ENCODE data around the gene APOBEC3A.
"Not testable (repeated sequence)": the region's sequence is repeated elsewhere in the genome, so short reads cannot be mapped to it uniquely, and the experiment has no call there.

Gene APOBEC3A

GRCh38 chr22:38984784-38985757, 27.7 kb downstream of the APOBEC3A start:
- not testable (repeated sequence) for H3K36me3 ChIP-seq (ENCODE audit: insufficient read depth, low read depth, low read length); H3K27ac ChIP-seq (ENCODE audit: low read length); H3K9ac ChIP-seq (ENCODE audit: low read depth, low read length); H3K4me1 ChIP-seq (ENCODE audit: insufficient read depth, low read length); H3K4me3 ChIP-seq (ENCODE audit: low read length); H3K27me3 ChIP-seq (ENCODE audit: insufficient read depth, low read length)
- peaks cover 11% of the 10 kb centered on the region; the same call in 1 of the 2 replicates for H3K9me3 ChIP-seq (ENCODE audit: insufficient read depth, low read depth, low read length)

- no peaks in the 10 kb centered on the region for H3K27me3 ChIP-seq (ENCODE audit: insufficient read depth, low read length)
- H3K4me1 ChIP-seq (ENCODE audit: insufficient read depth, low read length): no peaks in the 10 kb centered on the region; the same call in 1 of the 2 replicates
- no peak overlapping the region for H3K9ac ChIP-seq (ENCODE audit: low read depth, low read length)
- 0 out of 2 replicates have a peak, but pooled peaks cover 3% of the 10 kb centered on the region for H3K36me3 ChIP-seq (ENCODE audit: insufficient read depth, low read depth, low read length)
- H3K27ac ChIP-seq (ENCODE audit: low read length): no peak overlapping the region
- H3K9me3 ChIP-seq (ENCODE audit: insufficient read depth, low read depth, low read length): peaks cover 11% of the 10 kb centered on the region; the same call in 1 of the 2 replicates
- no peak overlapping the region for H3K4me3 ChIP-seq (ENCODE audit: low read length)
These were observed 29.2 kb downstream of the APOBEC3A start for GRCh38 chr22:38986629-38987028.

- Histone ChIP-seq H3K4me1 (ENCODE audit: insufficient read depth, low read length) (peaks cover under 1% of the 10 kb centered on the region; the same call in 1 of the 2 replicates), H3K36me3 (ENCODE audit: insufficient read depth, low read depth, low read length) (0 out of 2 replicates have a peak, but pooled peaks cover 3% of the 10 kb centered on the region), H3K4me3 (ENCODE audit: low read length) (no peak overlapping the region), H3K27ac (ENCODE audit: low read length) (no peak overlapping the region), H3K9ac (ENCODE audit: low read depth, low read length) (no peak overlapping the region), H3K9me3 (ENCODE audit: insufficient read depth, low read depth, low read length) (peaks cover 11% of the 10 kb centered on the region; the same call in 1 of the 2 replicates), H3K27me3 (ENCODE audit: insufficient read depth, low read length) (no peaks in the 10 kb centered on the region)
These were observed 29.9 kb downstream of the APOBEC3A start for GRCh38 chr22:38987171-38987895.

GRCh38 chr22:38989466-38989865, 32.1 kb downstream of the APOBEC3A start:
- no peaks in the 10 kb centered on the region for H3K36me3 ChIP-seq (ENCODE audit: insufficient read depth, low read depth, low read length)
- H3K9ac ChIP-seq (ENCODE audit: low read depth, low read length): no peak overlapping the region
- peaks cover 3% of the 10 kb centered on the region; the same call in 1 of the 2 replicates for H3K9me3 ChIP-seq (ENCODE audit: insufficient read depth, low read depth, low read length)
- no peaks in the 10 kb centered on the region for H3K27me3 ChIP-seq (ENCODE audit: insufficient read depth, low read length)
- H3K27ac ChIP-seq (ENCODE audit: low read length): no peak overlapping the region
- H3K4me3 ChIP-seq (ENCODE audit: low read length): no peak overlapping the region
- H3K4me1 ChIP-seq (ENCODE audit: insufficient read depth, low read length): peaks cover 6% of the 10 kb centered on the region; the same call in 1 of the 2 replicates

DNA sequence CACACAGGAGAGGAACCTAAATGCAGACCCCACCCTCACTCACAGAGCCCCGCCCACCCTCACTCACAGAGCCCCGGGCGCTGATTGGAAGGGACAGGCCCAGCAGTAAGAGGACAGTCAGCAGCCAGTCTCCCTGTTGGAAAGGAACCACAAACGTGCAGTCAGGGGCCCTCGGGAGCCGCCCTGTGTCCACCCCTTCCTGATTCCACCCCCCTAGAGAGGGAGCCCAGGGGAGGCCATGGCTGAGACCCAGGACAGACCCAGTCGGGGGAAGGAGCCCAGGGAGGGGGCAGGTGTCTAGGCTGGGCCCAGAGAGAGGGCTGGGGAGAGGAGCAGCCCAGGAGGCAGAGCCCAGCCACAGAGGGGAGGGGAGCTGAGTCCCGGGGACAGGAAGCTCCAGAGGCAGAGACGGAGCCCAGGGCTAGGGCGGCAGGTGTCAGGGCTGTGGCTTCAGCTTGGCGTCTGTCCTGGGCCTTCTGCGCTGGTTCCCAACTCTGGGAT, 35.5 kb downstream of the APOBEC3A start:
- not testable (repeated sequence) for H3K36me3 ChIP-seq (ENCODE audit: insufficient read depth, low read depth, low read length); H3K9ac ChIP-seq (ENCODE audit: low read depth, low read length); H3K4me3 ChIP-seq (ENCODE audit: low read length); H3K27me3 ChIP-seq (ENCODE audit: insufficient read depth, low read length); H3K4me1 ChIP-seq (ENCODE audit: insufficient read depth, low read length); H3K9me3 ChIP-seq (ENCODE audit: insufficient read depth, low read depth, low read length); H3K27ac ChIP-seq (ENCODE audit: low read length)

GRCh38 chr22:38996105-38996504, 38.7 kb downstream of the APOBEC3A start:
- no peaks in the 10 kb centered on the region for H3K36me3 ChIP-seq (ENCODE audit: insufficient read depth, low read depth, low read length)
- no peak overlapping the region for H3K4me3 ChIP-seq (ENCODE audit: low read length)

GRCh38 chr22:38997518-38997917, 40.1 kb downstream of the APOBEC3A start:
- H3K36me3 ChIP-seq (ENCODE audit: insufficient read depth, low read depth, low read length): no peaks in the 10 kb centered on the region
- H3K27me3 ChIP-seq (ENCODE audit: insufficient read depth, low read length): no peaks in the 10 kb centered on the region
- H3K4me1 ChIP-seq (ENCODE audit: insufficient read depth, low read length): peaks cover 11% of the 10 kb centered on the region; the same call in 1 of the 2 replicates
- peak overlapping the region; percentile 39; the same call in 1 of the 2 replicates for H3K9ac ChIP-seq (ENCODE audit: low read depth, low read length)
- H3K27ac ChIP-seq (ENCODE audit: low read length): peak overlapping the region; percentile 42
- H3K9me3 ChIP-seq (ENCODE audit: insufficient read depth, low read depth, low read length): no peaks in the 10 kb centered on the region
- no peak overlapping the region for H3K4me3 ChIP-seq (ENCODE audit: low read length)

More at GRCh38 chr22:38996105-38996504, 38.7 kb downstream of the APOBEC3A start:
- H3K4me1 ChIP-seq (ENCODE audit: insufficient read depth, low read length): peaks cover 13% of the 10 kb centered on the region; the same call in 1 of the 2 replicates
- H3K9me3 ChIP-seq (ENCODE audit: insufficient read depth, low read depth, low read length): no peaks in the 10 kb centered on the region
- H3K9ac ChIP-seq (ENCODE audit: low read depth, low read length): no peak overlapping the region
- no peaks in the 10 kb centered on the region for H3K27me3 ChIP-seq (ENCODE audit: insufficient read depth, low read length)
- no peak overlapping the region for H3K27ac ChIP-seq (ENCODE audit: low read length)

- Histone ChIP-seq H3K27me3 (ENCODE audit: insufficient read depth, low read length) (no peaks in the 10 kb centered on the region), H3K36me3 (ENCODE audit: insufficient read depth, low read depth, low read length) (no peaks in the 10 kb centered on the region), H3K9ac (ENCODE audit: low read depth, low read length) (peak overlapping the region; percentile 38; the same call in 1 of the 2 replicates), H3K4me3 (ENCODE audit: low read length) (no peak overlapping the region), H3K9me3 (ENCODE audit: insufficient read depth, low read depth, low read length) (no peaks in the 10 kb centered on the region), H3K27ac (ENCODE audit: low read length) (no peak overlapping the region), H3K4me1 (ENCODE audit: insufficient read depth, low read length) (peaks cover 10% of the 10 kb centered on the region; the same call in 1 of the 2 replicates)
These were observed 45.8 kb downstream of the APOBEC3A start for GRCh38 chr22:39003165-39003638.

DNA sequence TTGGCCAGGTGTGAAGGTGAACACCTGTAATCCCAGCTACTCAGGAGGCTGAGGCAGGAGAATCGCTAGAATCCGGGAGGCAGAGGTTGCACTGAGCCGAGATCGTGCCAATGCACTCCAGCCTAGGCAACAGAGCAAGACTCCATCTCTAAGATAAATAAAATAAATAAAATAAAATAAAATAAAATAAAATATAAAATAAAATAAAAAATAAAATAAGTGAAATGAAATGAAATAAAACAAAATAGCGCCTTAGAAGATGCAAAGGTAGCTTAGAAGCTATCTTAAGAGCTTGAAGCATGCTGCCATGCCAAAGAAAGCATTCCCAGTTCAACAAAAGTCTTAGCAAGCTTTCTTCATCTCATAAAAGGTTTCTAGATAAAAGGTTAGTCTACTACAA, 49.8 kb downstream of the APOBEC3A start:
- Histone ChIP-seq H3K9ac (ENCODE audit: low read depth, low read length) (no peak overlapping the region), H3K4me1 (ENCODE audit: insufficient read depth, low read length) (peaks cover 3% of the 10 kb centered on the region; the same call in 1 of the 2 replicates), H3K9me3 (ENCODE audit: insufficient read depth, low read depth, low read length) (no peaks in the 10 kb centered on the region), H3K36me3 (ENCODE audit: insufficient read depth, low read depth, low read length) (no peaks in the 10 kb centered on the region), H3K27ac (ENCODE audit: low read length) (no peak overlapping the region), H3K27me3 (ENCODE audit: insufficient read depth, low read length) (no peaks in the 10 kb centered on the region), H3K4me3 (ENCODE audit: low read length) (no peak overlapping the region)

DNA sequence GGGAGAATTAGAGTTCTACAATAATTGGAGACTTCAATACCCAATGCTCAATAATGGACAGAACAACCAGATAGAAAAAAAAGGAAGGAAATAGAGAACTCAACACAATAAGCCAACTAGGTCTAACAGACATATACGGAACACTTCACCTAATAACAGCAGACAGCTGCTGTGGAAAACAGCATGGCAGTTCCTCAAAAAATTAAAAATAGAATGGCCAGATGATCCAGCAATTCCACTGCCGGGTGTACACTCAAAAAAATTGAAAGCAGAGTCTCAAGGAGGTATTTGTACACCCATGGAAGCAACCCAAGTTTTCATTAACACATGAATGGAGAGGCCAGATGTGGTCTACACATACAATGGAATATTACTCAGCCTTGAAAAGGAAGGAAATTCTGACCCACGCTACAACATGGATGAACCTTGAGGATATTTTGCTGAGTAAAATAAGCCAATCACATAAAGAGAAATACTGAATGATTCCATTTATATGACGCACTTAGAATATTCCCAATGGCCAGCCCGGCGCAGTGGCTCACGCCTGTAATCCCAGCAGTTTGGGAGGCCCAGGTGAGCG, 51.0 kb downstream of the APOBEC3A start:
- H3K36me3 ChIP-seq (ENCODE audit: insufficient read depth, low read depth, low read length); H3K9ac ChIP-seq (ENCODE audit: low read depth, low read length); H3K9me3 ChIP-seq (ENCODE audit: insufficient read depth, low read depth, low read length); H3K27me3 ChIP-seq (ENCODE audit: insufficient read depth, low read length); H3K4me1 ChIP-seq (ENCODE audit: insufficient read depth, low read length); H3K4me3 ChIP-seq (ENCODE audit: low read length); H3K27ac ChIP-seq (ENCODE audit: low read length): not testable (repeated sequence)

DNA sequence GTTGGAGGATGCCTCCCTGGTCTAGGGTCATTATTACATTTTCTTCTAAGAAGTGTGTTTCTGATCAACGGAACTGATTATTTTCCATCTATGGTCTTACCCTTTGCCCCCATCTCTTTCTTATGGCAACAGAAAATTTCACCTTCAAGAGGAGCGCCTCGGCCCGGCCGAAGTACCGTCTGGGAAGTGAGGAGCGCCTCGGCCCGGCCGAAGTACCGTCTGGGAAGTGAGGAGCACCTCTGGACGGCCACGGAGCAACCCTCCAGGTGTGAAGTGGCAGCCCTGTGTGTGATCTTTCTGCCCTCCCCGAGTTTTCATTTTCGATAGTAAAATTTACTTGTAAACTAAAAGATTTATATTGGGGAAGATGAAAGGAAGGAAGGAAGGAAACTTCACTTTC, 53.5 kb downstream of the APOBEC3A start:
- Histone ChIP-seq H3K36me3 (ENCODE audit: insufficient read depth, low read depth, low read length) (no peaks in the 10 kb centered on the region), H3K9ac (ENCODE audit: low read depth, low read length) (no peak overlapping the region), H3K27ac (ENCODE audit: low read length) (no peak overlapping the region), H3K27me3 (ENCODE audit: insufficient read depth, low read length) (no peaks in the 10 kb centered on the region), H3K4me1 (ENCODE audit: insufficient read depth, low read length) (peaks cover 14% of the 10 kb centered on the region; the same call in 1 of the 2 replicates), H3K9me3 (ENCODE audit: insufficient read depth, low read depth, low read length) (no peaks in the 10 kb centered on the region), H3K4me3 (ENCODE audit: low read length) (no peak overlapping the region)
